Gastrocnemius medialis (tissue), 4 donors: ENCODE data around the gene SEC11C.

Source experiments
- CTCF ChIP-seq, 5 experiments: fragments of 450-650 bp in 3 of 5; fragments of 200-600 bp in 2 of 5; sonication (generic) in 2 of 5; IDR thresholded peaks in 4 of 5; conservative IDR thresholded peaks in 1 of 5; 1 replicate in 4 of 5; 2 replicates in 1 of 5; pipeline ENCODE4 v1.5.1; 2016 to 2019; ENCODE audit warnings: antibody characterized with exemption in 5 of 5, mild to moderate bottlenecking in 3 of 5, moderate library complexity in 3 of 5
- POLR2A ChIP-seq, 2 donors: fragments of 450-650 bp; IDR thresholded peaks; one replicate each; pipeline ENCODE4 v1.6.1; 2017; ENCODE audit warnings: antibody characterized with exemption in 2 of 2, mild to moderate bottlenecking in 2 of 2, moderate library complexity in 2 of 2

- TF ChIP-seq CTCF (IDR thresholded peaks at IDR 0.05 in 4 of 5, conservative IDR thresholded peaks at IDR 0.05 in 1 of 5): no peak
- TF ChIP-seq POLR2A (IDR thresholded peaks at IDR 0.05): no peak
These were observed 15.5 kb downstream of the SEC11C start for GRCh38 chr18:59155153-59155552.
